Neuronal stem cell (in vitro differentiated cells): ENCODE data around the gene NFASC.

Experiments
- DNase-seq: peaks from one replicate; pipeline ENCODE4 v3.0.0-alpha.2; 2013; ENCODE audit warnings: low spot score
- H2AFZ ChIP-seq: one replicate; pipeline ENCODE4 v1.6.1; 2013; ENCODE audit warnings: mild to moderate bottlenecking, low read length, inconsistent platforms
- H2AK5ac ChIP-seq: 2 replicates; pipeline ENCODE4 v1.6.1; 2013; ENCODE audit warnings: low read depth, mild to moderate bottlenecking, inconsistent platforms, low read length, moderate library complexity, mixed read lengths
- H2BK120ac ChIP-seq: 2 replicates; pipeline ENCODE4 v1.6.1; 2013; ENCODE audit warnings: low read depth, mild to moderate bottlenecking, inconsistent platforms, low read length, moderate library complexity, mixed read lengths
- H2BK12ac ChIP-seq: one replicate; pipeline ENCODE4 v1.6.1; 2013; ENCODE audit warnings: low read length, inconsistent platforms
- H2BK15ac ChIP-seq: 2 replicates; pipeline ENCODE4 v1.6.1; 2013; ENCODE audit warnings: mild to moderate bottlenecking, low read length, inconsistent platforms, mixed read lengths
- H2BK5ac ChIP-seq: one replicate; pipeline ENCODE4 v1.6.1; 2013; ENCODE audit warnings: inconsistent platforms, mild to moderate bottlenecking, low read length, moderate library complexity
- H3K14ac ChIP-seq: one replicate; pipeline ENCODE4 v1.6.1; 2013; ENCODE audit warnings: low read length, inconsistent platforms
- H3K18ac ChIP-seq: 2 replicates; pipeline ENCODE4 v1.6.1; 2013; ENCODE audit warnings: low read length, inconsistent platforms
- H3K23ac ChIP-seq: 2 replicates; pipeline ENCODE4 v1.6.1; 2013; ENCODE audit warnings: low read depth, mild to moderate bottlenecking, mixed read lengths, low read length, inconsistent platforms; ENCODE audit not compliant: poor library complexity
- H3K27ac ChIP-seq: replicated peaks from 3 replicates; pipeline ENCODE4 v1.5.1; 2013; ENCODE audit warnings: low read length, inconsistent platforms
- H3K27me3 ChIP-seq, 3 experiments: 2 replicates each; pipeline ENCODE4 v1.6.1; 2013; ENCODE audit warnings: low read length in 3 of 3, mild to moderate bottlenecking in 2 of 3, inconsistent platforms in 1 of 3, low read depth in 1 of 3, mixed read lengths in 1 of 3, moderate library complexity in 1 of 3; ENCODE audit not compliant: control insufficient read depth in 3 of 3, insufficient read depth in 3 of 3
- H3K36me3 ChIP-seq, 2 donors: replicated peaks in 1 of 2; 2 replicates each; pipeline ENCODE4 v1.6.1; 2013; ENCODE audit warnings: low read length in 2 of 2; ENCODE audit not compliant: control insufficient read depth in 2 of 2, insufficient read depth in 2 of 2
- H3K4ac ChIP-seq: 2 replicates; pipeline ENCODE4 v1.6.1; 2013; ENCODE audit warnings: inconsistent platforms, mild to moderate bottlenecking, low read length, moderate library complexity
- H3K4me1 ChIP-seq, 2 donors: 1 replicate in 1 of 2; 2 replicates in 1 of 2; pipeline ENCODE4 v1.6.1; 2013; ENCODE audit warnings: low read length in 2 of 2, low read depth in 1 of 2; ENCODE audit not compliant: control insufficient read depth in 2 of 2, insufficient read depth in 1 of 2
- H3K4me2 ChIP-seq: one replicate; pipeline ENCODE4 v1.6.1; 2013; ENCODE audit warnings: mild to moderate bottlenecking, low read length, inconsistent platforms; ENCODE audit not compliant: insufficient read depth, poor library complexity, severe bottlenecking
- H3K4me3 ChIP-seq, 2 donors: 2 replicates each; pipeline ENCODE4 v1.5.1; 2013; ENCODE audit warnings: low read length in 2 of 2, mild to moderate bottlenecking in 2 of 2, inconsistent platforms in 1 of 2, moderate library complexity in 1 of 2
- H3K79me1 ChIP-seq: one replicate; pipeline ENCODE4 v1.6.1; 2013; ENCODE audit warnings: low read depth, mild to moderate bottlenecking, inconsistent platforms, low read length, moderate library complexity
- H3K9ac ChIP-seq: one replicate; pipeline ENCODE4 v1.6.1; 2013; ENCODE audit warnings: mild to moderate bottlenecking, low read depth, low read length, inconsistent platforms; ENCODE audit not compliant: poor library complexity
- H3K9me3 ChIP-seq, 2 donors: replicated peaks in 1 of 2; 2 replicates each; pipeline versions ENCODE3 to v1.6.1; 2013; ENCODE audit warnings: low read length in 2 of 2, mild to moderate bottlenecking in 2 of 2, inconsistent platforms in 1 of 2, low read depth in 1 of 2, mixed read lengths in 1 of 2, moderate library complexity in 1 of 2; ENCODE audit not compliant: control insufficient read depth in 2 of 2, insufficient read depth in 1 of 2
- H4K8ac ChIP-seq: one replicate; pipeline ENCODE4 v1.6.1; 2013; ENCODE audit warnings: low read depth, mild to moderate bottlenecking, inconsistent platforms, low read length, moderate library complexity
- H4K91ac ChIP-seq: one replicate; pipeline ENCODE4 v1.6.1; 2013; ENCODE audit warnings: low read length, low read depth, mild to moderate bottlenecking, inconsistent platforms; ENCODE audit not compliant: poor library complexity
- WGBS, 2 donors: extraction: QIAGEN DNeasy Blood & Tissue Kit; methylation state at CpG; one replicate each; pipeline ENCODE4 v1.1.7; 2013; ENCODE audit warnings: missing lambda C conversion rate in 2 of 2, mixed read lengths in 1 of 2; ENCODE audit not compliant: insufficient read length in 2 of 2, insufficient replicate concordance in 1 of 2; ENCODE audit errors: extremely low coverage in 2 of 2; 5-methylcytosine and 5-hydroxymethylcytosine counted together

NFASC gene

DNA sequence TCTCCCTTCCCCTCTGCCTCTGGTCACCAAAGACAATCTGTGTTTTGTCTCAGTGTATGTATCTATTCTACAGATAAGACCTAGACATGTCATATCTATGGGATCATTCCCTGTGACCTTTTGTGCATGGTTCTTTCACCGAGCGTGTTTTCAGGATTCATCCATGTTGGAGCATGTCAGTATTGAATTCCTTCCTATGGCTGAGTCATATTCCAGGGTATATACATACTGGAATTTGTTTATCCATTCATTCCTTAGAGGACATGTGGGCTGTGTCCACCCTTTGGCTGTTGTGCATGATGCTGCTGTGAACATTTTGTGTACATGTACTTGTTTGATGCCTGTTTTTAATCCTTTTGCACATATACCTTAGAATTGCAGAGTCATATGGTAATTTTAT, 69.9 kb downstream of the NFASC start:
- Histone ChIP-seq H3K27me3 (no peaks in the 10 kb centered on the region), H3K23ac (no peak overlapping the region), H2AFZ (no peak overlapping the region), H2BK5ac (no peak overlapping the region), H3K4ac (no peak overlapping the region), H4K91ac (no peak overlapping the region), H3K27ac (no peak overlapping the region), H3K9me3 (no peaks in the 10 kb centered on the region), H3K36me3 (no peaks in the 10 kb centered on the region), H4K8ac (no peak overlapping the region), H3K4me2 (no peak overlapping the region), H3K79me1 (no peaks in the 10 kb centered on the region), H2BK12ac (no peak overlapping the region), H2BK15ac (no peak overlapping the region), H3K4me3 (no peak overlapping the region), H3K4me1 (peaks cover 0 to 3% of the 10 kb centered on the region in 2 donors), H3K14ac (no peak overlapping the region), H2AK5ac (no peak overlapping the region), H2BK120ac (no peak overlapping the region), H3K9ac (no peak overlapping the region), H3K18ac (no peak overlapping the region)
- DNase-seq: no peak
- no CpG with 5 or more reads among the region's 2 CpGs for WGBS, 2 donors

- H3K27ac ChIP-seq: no peak overlapping the region
Observed at GRCh38 chr1:204941421-204942338, 71.0 kb downstream of the NFASC start.

GRCh38 chr1:204943495-204943894, 72.8 kb downstream of the NFASC start:
- Histone ChIP-seq H4K91ac (no peak overlapping the region), H3K18ac (no peak overlapping the region), H3K23ac (no peak overlapping the region), H3K4me3 (no peak overlapping the region), H3K36me3 (no peaks in the 10 kb centered on the region), H3K27ac (no peak overlapping the region), H4K8ac (no peak overlapping the region), H2BK120ac (no peak overlapping the region), H2BK12ac (no peak overlapping the region), H3K4ac (no peak overlapping the region), H3K79me1 (no peaks in the 10 kb centered on the region), H3K4me1 (peaks cover 5 to 12% of the 10 kb centered on the region in 2 donors), H2AK5ac (no peak overlapping the region), H2BK5ac (no peak overlapping the region), H2BK15ac (no peak overlapping the region), H2AFZ (no peak overlapping the region), H3K4me2 (no peak overlapping the region), H3K14ac (no peak overlapping the region), H3K9ac (no peak overlapping the region), H3K9me3 (no peaks in the 10 kb centered on the region), H3K27me3 (no peaks in the 10 kb centered on the region)
- DNase-seq: no peak
- no CpG with 5 or more reads among the region's 6 CpGs for WGBS, 2 donors

More at GRCh38 chr1:204941421-204942338, 71.0 kb downstream of the NFASC start:
- no peak overlapping the region for H2AFZ ChIP-seq
- H3K4me2 ChIP-seq: no peak overlapping the region
- no peak overlapping the region for H4K8ac ChIP-seq
- H3K36me3 ChIP-seq: no peaks in the 10 kb centered on the region
- peaks cover 5 to 9% of the 10 kb centered on the region in 2 donors for H3K4me1 ChIP-seq
- H4K91ac ChIP-seq: no peak overlapping the region
- no peak overlapping the region for H3K4ac ChIP-seq
- H2BK15ac ChIP-seq: no peak overlapping the region
- no peak overlapping the region for H3K23ac ChIP-seq
- H3K9me3 ChIP-seq: no peaks in the 10 kb centered on the region
- H2BK5ac ChIP-seq: no peak overlapping the region
- no peaks in the 10 kb centered on the region for H3K79me1 ChIP-seq
- no peak overlapping the region for H2BK12ac ChIP-seq
- no peak overlapping the region for H3K18ac ChIP-seq
- H3K14ac ChIP-seq: no peak overlapping the region
- no peak overlapping the region for H2AK5ac ChIP-seq
- H3K4me3 ChIP-seq: no peak overlapping the region
- no peak overlapping the region for H2BK120ac ChIP-seq
- H3K27me3 ChIP-seq: no peaks in the 10 kb centered on the region
- H3K9ac ChIP-seq: no peak overlapping the region
- DNase-seq: peak; percentile 83
- WGBS, 2 donors: no CpG with 5 or more reads among the region's 15 CpGs

GRCh38 chr1:204944662-204945061, 74.0 kb downstream of the NFASC start:
- no peaks in the 10 kb centered on the region for H3K9me3 ChIP-seq
- H3K18ac ChIP-seq: no peak overlapping the region
- no CpG with 5 or more reads among the region's 4 CpGs for WGBS, 2 donors
- H3K9ac ChIP-seq: no peak overlapping the region
- H2BK15ac ChIP-seq: no peak overlapping the region
- no peak overlapping the region for H2BK12ac ChIP-seq
- no peak for DNase-seq
- no peak overlapping the region for H2BK5ac ChIP-seq
- no peak overlapping the region for H3K27ac ChIP-seq
- H3K23ac ChIP-seq: no peak overlapping the region
- no peak overlapping the region for H3K14ac ChIP-seq
- H2BK120ac ChIP-seq: no peak overlapping the region
- no peak overlapping the region for H4K8ac ChIP-seq
- no peak overlapping the region for H4K91ac ChIP-seq
- no peaks in the 10 kb centered on the region for H3K79me1 ChIP-seq
- no peak overlapping the region for H3K4ac ChIP-seq
- H3K4me2 ChIP-seq: no peak overlapping the region
- H2AK5ac ChIP-seq: no peak overlapping the region
- H3K4me1 ChIP-seq: peaks cover 5 to 12% of the 10 kb centered on the region in 2 donors
- no peaks in the 10 kb centered on the region for H3K27me3 ChIP-seq
- H2AFZ ChIP-seq: no peak overlapping the region
- no peaks in the 10 kb centered on the region for H3K36me3 ChIP-seq
- no peak overlapping the region for H3K4me3 ChIP-seq
